HepG2 (cell line): ENCODE results near the gene ZSWIM6. TPM values are rescaled to one million over a fixed set of nuclear protein-coding genes. Genes with fewer than 3 reads are reported as not detected.
A peak's percentile ranks its signal among the peaks of the same experiment; 100 is the strongest.

Experiments
- ATF7 ChIP-seq, 2 experiments: fragments of 450-650 bp in 1 of 2; sonication (generic) in 1 of 2; formaldehyde crosslinking in 1 of 2; IDR thresholded peaks; 2 replicates each; pipeline versions ENCODE4 v1.4.0 to v1.6.1; 2016 to 2020; ENCODE audit warnings: antibody characterized with exemption in 1 of 2, mild to moderate bottlenecking in 1 of 2, missing genetic modification reagents in 1 of 2
- DPF2 ChIP-seq: sonication (generic); formaldehyde crosslinking; IDR thresholded peaks from 2 replicates; pipeline ENCODE4 v1.4.0; 2020; ENCODE audit warnings: mild to moderate bottlenecking, low read depth, missing genetic modification reagents, borderline replicate concordance
- FOXK1 ChIP-seq: sonication (generic); formaldehyde crosslinking; IDR thresholded peaks from 2 replicates; pipeline ENCODE4 v1.4.0; 2020; ENCODE audit warnings: low read depth, missing genetic modification reagents, borderline replicate concordance
- GMEB2 ChIP-seq: IDR thresholded peaks from 2 replicates; pipeline ENCODE4 v1.6.1; 2016; ENCODE audit warnings: missing biosample characterization, missing genetic modification reagents, low read depth
- HNF4G ChIP-seq, 2 experiments: sonication (generic) in 1 of 2; formaldehyde crosslinking in 1 of 2; IDR thresholded peaks; 2 replicates each; pipeline versions ENCODE4 v1.4.0 to v1.6.1; 2011 to 2020; ENCODE audit warnings: borderline replicate concordance in 2 of 2, low read depth in 2 of 2, mild to moderate bottlenecking in 2 of 2, low read length in 1 of 2, missing genetic modification reagents in 1 of 2, moderate library complexity in 1 of 2
- LBX2 ChIP-seq: sonication (generic); formaldehyde crosslinking; IDR thresholded peaks from 2 replicates; pipeline ENCODE4 v1.5.0; 2020; ENCODE audit warnings: missing genetic modification reagents, mild to moderate bottlenecking, borderline replicate concordance
- MEF2D ChIP-seq: sonication (generic); formaldehyde crosslinking; IDR thresholded peaks from 2 replicates; pipeline ENCODE4 v1.5.1; 2020; ENCODE audit warnings: mild to moderate bottlenecking, missing genetic modification reagents
- MIXL1 ChIP-seq: IDR thresholded peaks from 2 replicates; pipeline ENCODE4 v1.6.1; 2016
- MYNN ChIP-seq: sonication (generic); formaldehyde crosslinking; IDR thresholded peaks from 2 replicates; pipeline ENCODE4 v1.4.0; 2020; ENCODE audit warnings: mild to moderate bottlenecking, low read depth, missing genetic modification reagents
- NBN ChIP-seq: fragments of 450-650 bp; conservative IDR thresholded peaks from 2 replicates; pipeline ENCODE4 v1.6.1; 2017
- PHB2 ChIP-seq: fragments of 450-650 bp; IDR thresholded peaks from 2 replicates; pipeline ENCODE4 v1.6.1; 2018; ENCODE audit not compliant: partially characterized antibody
- POGK ChIP-seq: sonication (generic); formaldehyde crosslinking; conservative IDR thresholded peaks from 2 replicates; pipeline ENCODE4 v1.8.0; 2022; ENCODE audit warnings: mild to moderate bottlenecking, moderate library complexity, missing genetic modification reagents
- POGZ ChIP-seq: sonication (generic); formaldehyde crosslinking; IDR thresholded peaks from 2 replicates; pipeline ENCODE4 v1.4.0; 2020; ENCODE audit warnings: mild to moderate bottlenecking, missing genetic modification reagents
- SMAD3 ChIP-seq: sonication (generic); formaldehyde crosslinking; IDR thresholded peaks from 2 replicates; pipeline ENCODE4 v1.4.0; 2020; ENCODE audit warnings: missing genetic modification reagents
- TCF12 ChIP-seq, 2 experiments: fragments of 450-650 bp in 1 of 2; sonication (generic) in 1 of 2; formaldehyde crosslinking in 1 of 2; IDR thresholded peaks; 2 replicates each; pipeline versions ENCODE4 v1.6.1 to v1.8.0; 2017 to 2022; ENCODE audit warnings: antibody characterized with exemption in 1 of 2, mild to moderate bottlenecking in 1 of 2, missing genetic modification reagents in 1 of 2, moderate library complexity in 1 of 2
- ZEB1 ChIP-seq: IDR thresholded peaks from 2 replicates; pipeline ENCODE4 v1.6.1; 2012; ENCODE audit warnings: mild to moderate bottlenecking, low read depth, inconsistent platforms; ENCODE audit not compliant: insufficient replicate concordance
- ZNF138 ChIP-seq: sonication (generic); formaldehyde crosslinking; IDR thresholded peaks from 2 replicates; pipeline ENCODE4 v1.5.0; 2020; ENCODE audit warnings: mild to moderate bottlenecking, low read depth, missing genetic modification reagents
- ZNF232 ChIP-seq: sonication (generic); formaldehyde crosslinking; IDR thresholded peaks from 2 replicates; pipeline ENCODE4 v1.4.0; 2020; ENCODE audit warnings: missing genetic modification reagents, borderline replicate concordance
- ZNF3 ChIP-seq: IDR thresholded peaks from 2 replicates; pipeline ENCODE4 v1.7.0; 2017; ENCODE audit warnings: inconsistent platforms
- ZNF350 ChIP-seq: sonication (generic); formaldehyde crosslinking; IDR thresholded peaks from 2 replicates; pipeline ENCODE4 v1.4.0; 2020; ENCODE audit warnings: mild to moderate bottlenecking, low read depth, missing genetic modification reagents, borderline replicate concordance
- ZNF430 ChIP-seq: sonication (generic); formaldehyde crosslinking; IDR thresholded peaks from 2 replicates; pipeline ENCODE4 v1.9.0; 2021; ENCODE audit warnings: mild to moderate bottlenecking, missing genetic modification reagents
- ZNF619 ChIP-seq: sonication (generic); formaldehyde crosslinking; IDR thresholded peaks from 2 replicates; pipeline ENCODE4 v1.4.0; 2020; ENCODE audit warnings: mild to moderate bottlenecking, missing genetic modification reagents
- ZNF629 ChIP-seq: sonication (generic); formaldehyde crosslinking; conservative IDR thresholded peaks from 2 replicates; pipeline ENCODE4 v1.5.0; 2020; ENCODE audit warnings: missing genetic modification reagents
- ZNF703 ChIP-seq: sonication (generic); formaldehyde crosslinking; IDR thresholded peaks from 2 replicates; pipeline ENCODE4 v1.5.1; 2020; ENCODE audit warnings: missing genetic modification reagents, mild to moderate bottlenecking, moderate library complexity, borderline replicate concordance
- ZNF768 ChIP-seq: sonication (generic); formaldehyde crosslinking; IDR thresholded peaks from 2 replicates; pipeline ENCODE4 v1.4.0; 2020; ENCODE audit warnings: missing genetic modification reagents
- ZNF777 ChIP-seq: sonication (generic); formaldehyde crosslinking; IDR thresholded peaks from 2 replicates; pipeline ENCODE4 v1.4.0; 2020; ENCODE audit warnings: missing genetic modification reagents
- ZNF816 ChIP-seq: sonication (generic); formaldehyde crosslinking; IDR thresholded peaks from 2 replicates; pipeline ENCODE4 v1.8.0; 2022; ENCODE audit warnings: missing genetic modification reagents, mild to moderate bottlenecking, borderline replicate concordance
- polyA plus RNA-seq, 8 experiments: library from polyadenylated mRNA; depleted of rRNA in 3 of 8; stranded (reverse) in 7 of 8; unstranded in 1 of 8; fragments of >200 nt; fragmentation: Illumina TruSeq in 4 of 8; extraction: Trizol in 4 of 8; gene quantifications; 2 replicates each; pipeline versions ENCODE4 v1.2.1 to v1.2.3, GENCODE V29; 2011 to 2016; ENCODE audit warnings: low read depth in 4 of 8, missing spikeins in 1 of 8, mixed read lengths in 1 of 8; ENCODE audit not compliant: insufficient read depth in 1 of 8
- total RNA-seq, 5 experiments: library from RNA; depleted of rRNA; stranded (reverse); fragments of >200 nt; fragmentation: Illumina TruSeq; extraction: Trizol; gene quantifications; 2 replicates each; pipeline ENCODE4 v1.2.3, GENCODE V29; 2016; ENCODE audit warnings: low read depth in 1 of 5

The ZSWIM6 gene
- total and polyA plus RNA-seq, 2 of the 13 experiments (the other 11 are each of a cell fraction or from before 2014, with no cell fraction given): 0.82 to 1.9 TPM

- peak; percentile 69; the same call in 1 of the 2 replicates for TF ChIP-seq HNF4G (IDR thresholded peaks at IDR 0.05; ENCODE audit: borderline replicate concordance, low read depth, low read length)
- peak; percentile 92 for TF ChIP-seq HNF4G (CRISPR knock-in tag; IDR thresholded peaks at IDR 0.05; ENCODE audit: borderline replicate concordance, low read depth)
- TF ChIP-seq DPF2 (CRISPR knock-in tag): no peak
- peak; percentile 30; the same call in 1 of the 2 replicates for TF ChIP-seq ZNF777
- no peak for TF ChIP-seq PHB2
- TF ChIP-seq NBN: no peak
- peak; percentile 47; the same call in 1 of the 2 replicates for TF ChIP-seq MIXL1
- no peak for TF ChIP-seq ZNF138 (CRISPR knock-in tag)
- no peak for TF ChIP-seq ZNF3 (CRISPR knock-in tag)
- no peak for TF ChIP-seq MYNN (CRISPR knock-in tag)
- no peak for TF ChIP-seq LBX2 (CRISPR knock-in tag)
- no peak for TF ChIP-seq FOXK1 (CRISPR knock-in tag)
- peak; percentile 53 for TF ChIP-seq POGK (CRISPR knock-in tag)
- TF ChIP-seq ZNF703 (CRISPR knock-in tag): no peak
- TF ChIP-seq ZNF768 (CRISPR knock-in tag): no peak
- TF ChIP-seq GMEB2 (CRISPR knock-in tag): no peak
- no peak for TF ChIP-seq SMAD3 (CRISPR knock-in tag)
- peak; percentile 90 for TF ChIP-seq POGZ
- no peak for TF ChIP-seq ZNF816 (CRISPR knock-in tag)
- no peak for TF ChIP-seq TCF12 (IDR thresholded peaks at IDR 0.05)
- no peak for TF ChIP-seq TCF12 (CRISPR knock-in tag; IDR thresholded peaks at IDR 0.05)
- TF ChIP-seq ATF7 (IDR thresholded peaks at IDR 0.05): 0 out of 2 replicates have a peak, but pooled peaks have one; percentile 33
- TF ChIP-seq ATF7 (CRISPR knock-in tag; IDR thresholded peaks at IDR 0.05): peak; percentile 83
- peak; percentile 62; the same call in 1 of the 2 replicates for TF ChIP-seq ZNF350
- no peak for TF ChIP-seq ZNF619
- TF ChIP-seq ZNF430 (CRISPR knock-in tag): no peak
- no peak for TF ChIP-seq ZEB1
- TF ChIP-seq MEF2D (CRISPR knock-in tag): peak; percentile 42; the same call in 1 of the 2 replicates
- no peak; the same call in 1 of the 2 replicates for TF ChIP-seq ZNF232 (CRISPR knock-in tag)
- no peak for TF ChIP-seq ZNF629
These were observed 30.5 kb upstream of the ZSWIM6 start (continued) for GRCh38 chr5:61301341-61302199.
